NT2/D1 (cell line): ENCODE data around the gene PPARGC1A.

ENCODE experiments used
- SUZ12 ChIP-seq: IDR thresholded peaks from 2 replicates; pipeline ENCODE4 v1.6.1; 2011; ENCODE audit not compliant: insufficient read length, insufficient read depth; ENCODE audit errors: extremely low read depth
- ZNF274 ChIP-seq: IDR thresholded peaks from 2 replicates; pipeline ENCODE4 v1.6.1; 2011; ENCODE audit warnings: mild to moderate bottlenecking, low read depth, low read length

DNA sequence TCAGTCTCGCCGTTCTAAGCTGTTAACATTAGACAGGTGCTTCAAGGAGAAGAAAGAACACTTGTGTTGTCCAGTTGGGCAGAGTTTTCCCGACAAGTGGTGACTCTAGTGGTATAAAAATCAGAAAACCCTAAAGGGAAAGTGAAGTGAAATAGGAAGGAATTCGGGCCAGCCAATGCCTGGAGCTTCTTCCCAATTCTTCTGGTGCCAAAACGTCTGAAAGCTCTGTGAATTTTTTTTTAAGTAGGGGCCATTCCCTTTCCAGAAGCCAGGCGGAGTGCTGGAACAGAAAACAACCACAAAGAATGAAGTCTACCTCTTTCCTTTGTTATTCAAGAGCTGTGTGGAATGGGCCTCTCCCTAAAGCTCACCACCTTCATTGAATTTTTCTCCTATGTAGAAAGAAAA is 43.1 kb upstream of the PPARGC1A start:
- no peak for TF ChIP-seq SUZ12
- TF ChIP-seq ZNF274, result no peak
